ENCODE results near the gene DCHS1. TPM values are rescaled to one million over a fixed set of nuclear protein-coding genes. Genes with fewer than 3 reads are reported as not detected.

DCHS1 gene
- total and polyA plus RNA-seq, 2 of the 13 experiments (the other 11 are each of a cell fraction or from before 2014, with no cell fraction given), result under 0.01 to 0.03 TPM

GRCh38 chr11:6682936-6683861, 27.6 kb upstream of the DCHS1 start, which contains the start of gene MRPL17 (continued):
- TF ChIP-seq, protein P1, sequence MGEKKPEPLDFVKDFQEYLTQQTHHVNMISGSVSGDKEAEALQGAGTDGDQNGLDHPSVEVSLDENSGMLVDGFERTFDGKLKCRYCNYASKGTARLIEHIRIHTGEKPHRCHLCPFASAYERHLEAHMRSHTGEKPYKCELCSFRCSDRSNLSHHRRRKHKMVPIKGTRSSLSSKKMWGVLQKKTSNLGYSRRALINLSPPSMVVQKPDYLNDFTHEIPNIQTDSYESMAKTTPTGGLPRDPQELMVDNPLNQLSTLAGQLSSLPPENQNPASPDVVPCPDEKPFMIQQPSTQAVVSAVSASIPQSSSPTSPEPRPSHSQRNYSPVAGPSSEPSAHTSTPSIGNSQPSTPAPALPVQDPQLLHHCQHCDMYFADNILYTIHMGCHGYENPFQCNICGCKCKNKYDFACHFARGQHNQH (CRISPR knock-in tag; IDR thresholded peaks at IDR 0.05), result peak; percentile 90
- TF ChIP-seq POLR2AphosphoS2 (IDR thresholded peaks at IDR 0.05; ENCODE audit: low read depth, low read length), result peak; percentile 55; the same call in 1 of the 2 replicates
- no peak for TF ChIP-seq ZBTB49 (CRISPR knock-in tag; IDR thresholded peaks at IDR 0.05; ENCODE audit: borderline replicate concordance)
- TF ChIP-seq GFI1 (CRISPR knock-in tag; IDR thresholded peaks at IDR 0.05; ENCODE audit: borderline replicate concordance), result peak; percentile 7; the same call in 1 of the 2 replicates
- TF ChIP-seq MYC (CRISPR knock-in tag; IDR thresholded peaks at IDR 0.05; ENCODE audit: borderline replicate concordance), result peak; percentile 97
- TF ChIP-seq MEF2D (CRISPR knock-in tag; IDR thresholded peaks at IDR 0.05), result peak; percentile 91
- TF ChIP-seq ZNF446 (CRISPR knock-in tag; IDR thresholded peaks at IDR 0.05), result peak; percentile 67; the same call in 1 of the 2 replicates
- no peak for TF ChIP-seq FOXP1 (IDR thresholded peaks at IDR 0.05)
- peak; percentile 23; the same call in 1 of the 2 replicates for TF ChIP-seq FOXP1 (CRISPR knock-in tag; IDR thresholded peaks at IDR 0.05)
- TF ChIP-seq, protein P2, sequence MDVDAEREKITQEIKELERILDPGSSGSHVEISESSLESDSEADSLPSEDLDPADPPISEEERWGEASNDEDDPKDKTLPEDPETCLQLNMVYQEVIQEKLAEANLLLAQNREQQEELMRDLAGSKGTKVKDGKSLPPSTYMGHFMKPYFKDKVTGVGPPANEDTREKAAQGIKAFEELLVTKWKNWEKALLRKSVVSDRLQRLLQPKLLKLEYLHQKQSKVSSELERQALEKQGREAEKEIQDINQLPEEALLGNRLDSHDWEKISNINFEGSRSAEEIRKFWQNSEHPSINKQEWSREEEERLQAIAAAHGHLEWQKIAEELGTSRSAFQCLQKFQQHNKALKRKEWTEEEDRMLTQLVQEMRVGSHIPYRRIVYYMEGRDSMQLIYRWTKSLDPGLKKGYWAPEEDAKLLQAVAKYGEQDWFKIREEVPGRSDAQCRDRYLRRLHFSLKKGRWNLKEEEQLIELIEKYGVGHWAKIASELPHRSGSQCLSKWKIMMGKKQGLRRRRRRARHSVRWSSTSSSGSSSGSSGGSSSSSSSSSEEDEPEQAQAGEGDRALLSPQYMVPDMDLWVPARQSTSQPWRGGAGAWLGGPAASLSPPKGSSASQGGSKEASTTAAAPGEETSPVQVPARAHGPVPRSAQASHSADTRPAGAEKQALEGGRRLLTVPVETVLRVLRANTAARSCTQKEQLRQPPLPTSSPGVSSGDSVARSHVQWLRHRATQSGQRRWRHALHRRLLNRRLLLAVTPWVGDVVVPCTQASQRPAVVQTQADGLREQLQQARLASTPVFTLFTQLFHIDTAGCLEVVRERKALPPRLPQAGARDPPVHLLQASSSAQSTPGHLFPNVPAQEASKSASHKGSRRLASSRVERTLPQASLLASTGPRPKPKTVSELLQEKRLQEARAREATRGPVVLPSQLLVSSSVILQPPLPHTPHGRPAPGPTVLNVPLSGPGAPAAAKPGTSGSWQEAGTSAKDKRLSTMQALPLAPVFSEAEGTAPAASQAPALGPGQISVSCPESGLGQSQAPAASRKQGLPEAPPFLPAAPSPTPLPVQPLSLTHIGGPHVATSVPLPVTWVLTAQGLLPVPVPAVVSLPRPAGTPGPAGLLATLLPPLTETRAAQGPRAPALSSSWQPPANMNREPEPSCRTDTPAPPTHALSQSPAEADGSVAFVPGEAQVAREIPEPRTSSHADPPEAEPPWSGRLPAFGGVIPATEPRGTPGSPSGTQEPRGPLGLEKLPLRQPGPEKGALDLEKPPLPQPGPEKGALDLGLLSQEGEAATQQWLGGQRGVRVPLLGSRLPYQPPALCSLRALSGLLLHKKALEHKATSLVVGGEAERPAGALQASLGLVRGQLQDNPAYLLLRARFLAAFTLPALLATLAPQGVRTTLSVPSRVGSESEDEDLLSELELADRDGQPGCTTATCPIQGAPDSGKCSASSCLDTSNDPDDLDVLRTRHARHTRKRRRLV (CRISPR knock-in tag; IDR thresholded peaks at IDR 0.05), result peak; percentile 86
- no peak for TF ChIP-seq AFF4 (CRISPR knock-in tag; IDR thresholded peaks at IDR 0.05)
- peak; percentile 96 for TF ChIP-seq ZNF337 (CRISPR knock-in tag; IDR thresholded peaks at IDR 0.05; ENCODE audit: borderline replicate concordance, low read depth)
- 0 out of 2 replicates have a peak, but pooled peaks have one; percentile 15 for TF ChIP-seq SIX4 (CRISPR knock-in tag; IDR thresholded peaks at IDR 0.05)
- no peak for TF ChIP-seq PAF1 (CRISPR knock-in tag; IDR thresholded peaks at IDR 0.05)
- TF ChIP-seq, protein P3, sequence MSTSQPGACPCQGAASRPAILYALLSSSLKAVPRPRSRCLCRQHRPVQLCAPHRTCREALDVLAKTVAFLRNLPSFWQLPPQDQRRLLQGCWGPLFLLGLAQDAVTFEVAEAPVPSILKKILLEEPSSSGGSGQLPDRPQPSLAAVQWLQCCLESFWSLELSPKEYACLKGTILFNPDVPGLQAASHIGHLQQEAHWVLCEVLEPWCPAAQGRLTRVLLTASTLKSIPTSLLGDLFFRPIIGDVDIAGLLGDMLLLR (CRISPR knock-in tag; IDR thresholded peaks at IDR 0.05), result 0 out of 2 replicates have a peak, but pooled peaks have one; percentile 24
